ENCODE results near the gene ARID1A.

The ARID1A gene

GRCh38 chr1:26784023-26784871 lies 88.4 kb downstream of the ARID1A start:
- DNase-seq (ENCODE audit: low read depth), result peak; percentile 46
- H3K4me3 ChIP-seq (ENCODE audit: low read length), result no peak overlapping the region

DNA sequence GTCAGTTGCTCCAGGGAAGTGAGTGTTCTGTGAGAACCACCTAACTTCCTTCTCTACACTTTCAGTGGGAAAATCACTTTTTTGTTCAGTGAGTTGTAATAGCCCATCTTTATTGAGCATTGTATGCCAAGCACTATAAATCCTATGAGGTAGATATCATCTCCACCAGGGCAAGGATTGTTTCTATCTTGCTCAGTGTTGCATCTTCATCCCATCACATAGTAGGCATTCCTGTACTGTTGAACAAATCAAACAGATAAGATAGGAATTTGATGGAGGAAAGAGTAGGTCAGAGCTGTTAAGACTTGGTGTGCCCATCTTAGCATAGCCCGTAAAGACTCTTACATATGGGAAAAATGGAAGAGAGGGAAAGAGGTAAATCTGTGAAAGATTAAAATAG lies 89.1 kb downstream of the ARID1A start:
- no peak overlapping the region for H3K4me3 ChIP-seq (ENCODE audit: low read length)
- TF ChIP-seq CTCF (conservative IDR thresholded peaks at IDR 0.05; ENCODE audit: low read depth, low read length), result no peak
- no peak for DNase-seq (ENCODE audit: low read depth)

More at GRCh38 chr1:26784023-26784871, 88.4 kb downstream of the ARID1A start:
- TF ChIP-seq CTCF (conservative IDR thresholded peaks at IDR 0.05; ENCODE audit: low read depth, low read length), result no peak

- peak; percentile 40 for DNase-seq (ENCODE audit: low read depth)
- TF ChIP-seq CTCF (conservative IDR thresholded peaks at IDR 0.05; ENCODE audit: low read depth, low read length), result no peak
- H3K4me3 ChIP-seq (ENCODE audit: low read length), result no peak overlapping the region
Observed at GRCh38 chr1:26785611-26786436, 90.0 kb downstream of the ARID1A start.

GRCh38 chr1:26786437-26787380 lies 90.9 kb downstream of the ARID1A start:
- TF ChIP-seq CTCF (conservative IDR thresholded peaks at IDR 0.05; ENCODE audit: low read depth, low read length), result no peak
- H3K4me3 ChIP-seq (ENCODE audit: low read length), result peak overlapping the region; percentile 76
- no peak for DNase-seq (ENCODE audit: low read depth)

GRCh38 chr1:26787381-26787705 lies 91.5 kb downstream of the ARID1A start:
- DNase-seq (ENCODE audit: low read depth), result no peak
- no peak for TF ChIP-seq CTCF (conservative IDR thresholded peaks at IDR 0.05; ENCODE audit: low read depth, low read length)
- peak overlapping the region; percentile 76 for H3K4me3 ChIP-seq (ENCODE audit: low read length)

DNA sequence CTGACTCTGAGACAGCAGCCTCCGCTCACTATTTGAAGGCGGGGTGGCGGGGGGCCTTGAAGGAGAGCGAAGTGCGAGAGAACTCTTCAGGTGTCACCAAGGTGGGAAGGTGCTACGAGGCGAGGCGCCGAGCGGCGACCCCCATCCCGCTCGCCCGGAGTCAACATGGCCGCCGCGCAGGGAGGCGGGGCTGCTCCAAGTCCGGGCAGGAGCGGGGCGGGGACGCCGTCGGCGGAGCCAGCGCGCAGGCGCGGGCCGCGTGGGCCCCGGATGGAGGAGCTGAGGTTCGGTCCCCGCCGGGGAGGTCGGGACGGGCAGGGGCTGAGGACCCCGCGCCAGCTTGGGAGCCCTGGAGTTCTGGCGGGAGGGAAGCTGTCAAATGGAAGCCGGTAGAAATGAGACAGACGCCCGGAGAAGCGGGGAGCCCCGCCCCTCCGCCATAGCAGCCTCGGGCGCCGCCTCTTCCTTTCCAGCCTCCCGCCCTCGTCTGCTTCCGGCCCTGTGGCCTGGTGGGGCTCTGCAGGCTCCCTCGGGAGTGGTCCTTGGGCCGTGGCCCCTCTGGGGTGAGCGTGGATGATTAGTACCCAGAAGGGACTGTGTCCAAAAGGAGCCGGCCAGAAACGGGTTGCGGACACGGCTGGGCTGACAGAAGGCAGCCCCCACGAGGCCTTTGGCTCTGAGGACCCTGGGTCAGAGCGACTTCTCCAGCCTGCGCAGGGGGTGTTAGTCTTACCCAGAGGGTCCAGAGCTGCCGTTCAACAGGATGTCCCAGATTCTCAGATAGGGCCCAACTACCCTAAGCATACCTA lies 92.1 kb downstream of the ARID1A start, which contains the start of gene PIGV:
Gene PIGV (plus strand): TSS at position 245 of the 809 bp plus-strand sequence. CDS start 2,866 bp downstream, outside the sequence.
- H3K4me3 ChIP-seq (ENCODE audit: low read length), result peak within 1 kb of the TSS; percentile 76
- DNase-seq (ENCODE audit: low read depth), result no peak
- no peak for TF ChIP-seq CTCF (conservative IDR thresholded peaks at IDR 0.05; ENCODE audit: low read depth, low read length)

Measured in retinal pigment epithelial cell (primary cell).